ACC112 (cell line): ENCODE data around the gene C1QA.

Experiments
- H2AFZ ChIP-seq: fragments of 200-600 bp; sonication (generic); one replicate; pipeline ENCODE4 v1.6.0; 2017; ENCODE audit warnings: antibody characterized with exemption, low read length; ENCODE audit not compliant: unreplicated experiment
- H3K27ac ChIP-seq: fragments of 200-600 bp; sonication (generic); 2 replicates; pipeline ENCODE4 v1.5.1; 2014; ENCODE audit warnings: low read depth, mild to moderate bottlenecking, antibody characterized with exemption, low read length, moderate library complexity
- H3K27me3 ChIP-seq: fragments of 200-600 bp; sonication (generic); 2 replicates; pipeline ENCODE4 v1.6.1; 2014; ENCODE audit warnings: mild to moderate bottlenecking, antibody characterized with exemption, low read length, moderate library complexity, mixed read lengths; ENCODE audit not compliant: insufficient read depth
- H3K36me3 ChIP-seq: fragments of 200-600 bp; sonication (generic); 2 replicates; pipeline ENCODE4 v1.6.1; 2016; ENCODE audit warnings: mild to moderate bottlenecking, antibody characterized with exemption, low read length, moderate library complexity, mixed read lengths; ENCODE audit not compliant: insufficient read depth
- H3K4me1 ChIP-seq: fragments of 200-600 bp; sonication (generic); one replicate; pipeline ENCODE4 v1.6.1; 2016; ENCODE audit warnings: low read length, mixed read lengths; ENCODE audit not compliant: insufficient read depth, unreplicated experiment, control insufficient read depth
- H3K4me3 ChIP-seq: fragments of 200-600 bp; sonication (generic); 2 replicates; pipeline ENCODE4 v1.5.1; 2014; ENCODE audit warnings: mild to moderate bottlenecking, low read depth, low read length
- H3K79me2 ChIP-seq: fragments of 200-600 bp; sonication (generic); one replicate; pipeline ENCODE4 v1.6.0; 2016; ENCODE audit warnings: low read length; ENCODE audit not compliant: control insufficient read depth, unreplicated experiment, insufficient read depth

The C1QA gene

DNA sequence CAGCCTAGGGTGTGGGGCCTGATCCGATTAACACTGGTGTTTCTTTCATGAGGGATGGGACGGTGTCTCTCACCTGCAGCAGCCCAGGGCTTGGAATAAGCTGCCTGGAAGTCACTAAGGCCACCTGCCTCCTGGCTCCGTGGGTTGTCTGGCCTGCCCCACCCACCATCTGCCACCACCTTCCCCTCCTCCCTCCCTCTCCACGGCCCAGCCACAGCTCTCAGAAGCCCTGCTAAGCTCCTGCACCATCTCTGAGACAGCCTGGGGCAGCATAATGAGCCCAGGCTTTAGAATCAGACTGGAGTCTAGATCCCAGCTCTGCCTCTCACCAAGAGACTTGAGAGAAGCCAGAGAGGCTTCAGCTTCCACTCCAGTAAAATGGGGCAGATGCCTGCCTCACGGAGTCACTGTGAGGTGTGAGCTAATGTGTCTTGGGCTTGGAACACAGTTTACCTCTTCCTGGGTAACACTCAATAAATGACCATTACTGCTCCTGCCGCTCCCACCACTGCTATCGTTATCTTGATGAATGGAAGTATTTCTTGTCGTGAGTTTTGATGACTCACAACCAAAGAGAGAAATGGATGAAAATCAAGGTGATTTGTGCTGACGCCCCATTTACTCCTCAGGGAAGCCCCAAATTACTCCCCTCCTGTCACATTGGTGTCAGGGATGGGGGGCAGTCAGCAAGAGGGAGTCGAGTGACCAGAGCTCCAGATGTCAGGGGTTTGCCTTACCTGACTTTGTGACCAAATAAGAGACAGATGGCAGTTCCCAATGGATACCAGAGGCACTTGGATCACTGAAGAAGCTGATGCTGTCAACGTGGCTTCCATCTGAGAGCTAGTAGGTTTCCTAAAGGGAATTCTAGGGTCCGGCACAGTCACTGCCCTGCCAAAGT lies 23.5 kb upstream of the C1QA start:
- no peak overlapping the region for H3K4me3 ChIP-seq
- no peaks in the 10 kb centered on the region for H3K4me1 ChIP-seq
- no peak overlapping the region for H2AFZ ChIP-seq
- peaks cover 84% of the 10 kb centered on the region for H3K27me3 ChIP-seq
- H3K79me2 ChIP-seq: no peaks in the 10 kb centered on the region
- H3K27ac ChIP-seq: no peak overlapping the region
- H3K36me3 ChIP-seq: no peaks in the 10 kb centered on the region

DNA sequence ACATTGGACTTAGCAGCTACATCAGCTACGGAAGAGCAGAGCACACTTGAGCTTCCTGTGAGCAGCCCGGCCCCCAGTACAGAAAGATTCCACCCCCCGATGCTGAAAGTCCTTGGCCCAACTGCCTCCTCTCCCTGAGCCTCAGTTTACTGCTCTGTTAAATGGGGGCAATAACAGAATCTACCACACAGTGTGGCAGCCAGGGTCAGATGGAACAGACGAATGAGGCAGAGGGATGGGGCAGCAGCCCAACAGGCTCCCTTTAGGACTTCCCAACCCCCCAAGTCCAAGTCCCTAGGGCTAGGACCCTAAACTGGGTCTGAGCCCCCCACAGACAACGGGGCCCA lies 22.9 kb upstream of the C1QA start:
- peaks cover 84% of the 10 kb centered on the region for H3K27me3 ChIP-seq

DNA sequence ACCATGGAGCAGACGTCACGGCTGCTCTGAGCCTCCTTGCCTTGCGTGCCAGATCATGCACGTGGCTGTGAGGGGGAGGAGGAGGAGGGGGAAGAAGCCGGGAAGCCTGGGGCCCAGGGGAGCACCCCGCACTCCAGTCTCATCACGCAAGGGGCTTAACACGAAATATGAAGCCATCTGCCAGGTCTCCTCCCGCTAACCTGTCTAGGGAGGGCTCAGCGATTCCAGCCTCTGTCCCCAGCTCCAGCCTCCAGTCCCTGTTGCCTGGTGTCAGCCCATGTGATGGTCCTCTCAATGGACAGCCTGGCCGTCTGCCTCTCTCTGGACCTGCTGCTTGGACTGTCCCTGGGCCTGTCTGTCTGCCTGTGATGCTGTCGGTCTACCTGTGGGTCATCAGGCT lies 22.5 kb upstream of the C1QA start:
- Histone ChIP-seq H3K79me2 (no peaks in the 10 kb centered on the region), H3K36me3 (no peaks in the 10 kb centered on the region), H3K4me1 (no peaks in the 10 kb centered on the region), H2AFZ (no peak overlapping the region), H3K27ac (no peak overlapping the region), H3K4me3 (no peak overlapping the region), H3K27me3 (peaks cover 85% of the 10 kb centered on the region)

More for the DNA sequence above, 22.9 kb upstream of the C1QA start:
- H3K36me3 ChIP-seq: no peaks in the 10 kb centered on the region
- H3K4me1 ChIP-seq: no peaks in the 10 kb centered on the region
- H3K27ac ChIP-seq: no peak overlapping the region
- no peak overlapping the region for H2AFZ ChIP-seq
- no peak overlapping the region for H3K4me3 ChIP-seq
- H3K79me2 ChIP-seq: no peaks in the 10 kb centered on the region

DNA sequence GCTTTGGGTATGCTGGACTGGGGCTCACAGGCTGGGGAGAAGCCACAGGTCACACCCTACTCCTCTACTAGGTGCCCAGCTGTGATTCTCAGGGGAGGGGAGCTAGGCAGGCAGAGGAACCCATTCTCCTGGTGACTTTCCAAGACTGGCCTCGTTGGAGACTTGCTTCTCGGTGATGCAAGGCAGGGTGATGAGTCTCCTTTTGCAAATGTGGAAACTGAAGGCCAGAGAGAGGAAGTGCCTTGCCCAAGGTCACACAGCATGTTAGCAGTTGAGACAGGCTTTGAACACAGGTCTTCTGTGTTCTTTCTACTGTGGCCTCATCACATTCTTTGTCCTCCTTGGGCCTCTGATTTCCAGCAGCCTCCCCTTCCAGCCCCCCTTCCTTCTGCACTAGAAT lies 20.5 kb upstream of the C1QA start:
- H3K79me2 ChIP-seq: no peaks in the 10 kb centered on the region
- H3K27me3 ChIP-seq: peaks cover 90% of the 10 kb centered on the region
- no peaks in the 10 kb centered on the region for H3K36me3 ChIP-seq
- H3K27ac ChIP-seq: no peak overlapping the region
- no peaks in the 10 kb centered on the region for H3K4me1 ChIP-seq
- H3K4me3 ChIP-seq: no peak overlapping the region
- no peak overlapping the region for H2AFZ ChIP-seq

DNA sequence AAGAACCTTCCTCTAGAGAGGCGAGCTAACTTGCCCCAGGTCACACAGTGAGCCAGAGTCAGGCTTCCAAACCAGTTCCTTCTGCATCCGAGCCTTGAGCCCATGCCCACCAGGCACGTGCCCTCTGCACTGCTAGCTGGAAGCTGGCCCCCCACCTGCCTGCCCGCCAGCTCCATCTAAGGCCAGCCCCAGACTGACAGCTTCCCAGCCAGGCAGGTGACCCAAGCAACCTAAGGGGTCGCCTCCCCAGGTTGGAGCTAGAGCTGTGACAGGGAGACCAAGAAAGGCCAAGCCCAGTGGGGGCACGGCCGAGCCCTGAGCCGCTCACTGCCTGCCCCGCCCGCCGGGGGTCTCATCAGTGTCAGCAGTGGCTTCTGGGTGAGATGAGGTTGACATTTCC lies 19.9 kb upstream of the C1QA start:
- Histone ChIP-seq H3K4me3 (no peak overlapping the region), H3K27me3 (peaks cover 89% of the 10 kb centered on the region), H3K79me2 (no peaks in the 10 kb centered on the region), H3K36me3 (no peaks in the 10 kb centered on the region), H3K4me1 (no peaks in the 10 kb centered on the region), H2AFZ (no peak overlapping the region), H3K27ac (no peak overlapping the region)

DNA sequence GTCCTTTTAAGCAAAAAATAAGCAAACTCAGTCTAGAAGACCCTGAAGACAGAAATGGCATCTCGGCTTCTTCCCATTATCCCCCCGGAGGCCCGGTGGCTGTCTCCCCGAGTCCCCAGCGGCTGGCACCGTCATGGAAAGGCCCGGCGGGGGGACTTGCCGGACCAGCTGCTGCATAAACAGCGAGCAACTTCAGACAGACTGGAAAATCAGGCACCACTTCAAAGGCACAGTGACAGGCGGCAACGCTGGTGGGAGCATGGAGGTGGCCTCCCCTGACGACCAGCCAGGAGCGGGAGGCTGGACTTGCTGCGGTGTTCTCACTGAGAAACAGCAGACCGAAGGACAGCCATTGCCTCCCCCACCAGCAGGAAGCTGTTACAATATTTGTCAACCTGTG lies 18.4 kb upstream of the C1QA start:
- no peak overlapping the region for H3K27ac ChIP-seq
- H3K79me2 ChIP-seq: no peaks in the 10 kb centered on the region
- no peak overlapping the region for H3K4me3 ChIP-seq
- H3K4me1 ChIP-seq: no peaks in the 10 kb centered on the region
- H2AFZ ChIP-seq: no peak overlapping the region
- peaks cover 89% of the 10 kb centered on the region for H3K27me3 ChIP-seq
- no peaks in the 10 kb centered on the region for H3K36me3 ChIP-seq

DNA sequence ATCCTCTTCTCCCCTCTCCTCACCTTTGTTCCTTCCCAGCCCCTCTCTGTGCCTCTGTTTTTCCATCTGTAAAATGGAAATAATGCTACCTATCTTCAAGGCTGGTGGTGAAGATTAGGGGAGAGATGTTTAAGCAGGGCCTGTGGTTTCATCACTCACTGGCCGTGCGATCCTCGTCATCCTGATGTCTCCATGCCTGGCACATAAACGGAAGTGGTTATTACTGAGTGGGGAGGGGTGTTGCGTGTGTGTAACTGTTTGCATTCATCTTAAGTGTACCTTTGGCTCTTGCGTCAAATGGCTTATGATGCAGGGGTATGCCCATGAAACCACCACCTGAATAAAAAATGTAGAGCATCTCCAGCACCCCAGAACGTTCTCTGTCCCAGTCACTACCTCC lies 17.2 kb upstream of the C1QA start:
- Histone ChIP-seq H3K79me2 (no peaks in the 10 kb centered on the region), H3K36me3 (no peaks in the 10 kb centered on the region), H3K27ac (no peak overlapping the region), H3K4me3 (no peak overlapping the region), H3K4me1 (no peaks in the 10 kb centered on the region), H2AFZ (no peak overlapping the region), H3K27me3 (peaks cover 83% of the 10 kb centered on the region)

DNA sequence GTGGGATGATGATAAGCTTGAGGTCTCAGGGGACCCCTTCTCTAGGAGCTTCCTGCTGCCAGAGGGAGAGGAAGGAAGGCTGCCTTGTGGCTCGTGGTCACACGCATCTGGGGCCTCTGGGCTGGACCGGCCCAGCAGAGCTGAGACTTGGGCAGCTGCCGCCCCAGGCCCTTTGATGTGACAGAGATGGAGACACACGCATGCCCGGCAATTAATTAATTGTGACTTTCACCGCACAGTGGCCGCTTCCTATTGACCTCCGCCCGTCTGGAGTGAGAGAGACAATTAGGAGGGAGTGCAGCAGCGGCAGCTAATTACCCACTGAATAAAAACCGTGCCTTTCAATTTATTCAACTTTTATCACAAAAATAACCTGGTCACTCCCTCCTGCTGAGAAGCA lies 16.6 kb upstream of the C1QA start:
- H3K4me1 ChIP-seq: no peaks in the 10 kb centered on the region
- H3K36me3 ChIP-seq: no peaks in the 10 kb centered on the region
- no peak overlapping the region for H3K4me3 ChIP-seq
- no peaks in the 10 kb centered on the region for H3K79me2 ChIP-seq
- no peak overlapping the region for H2AFZ ChIP-seq
- peaks cover 83% of the 10 kb centered on the region for H3K27me3 ChIP-seq
- H3K27ac ChIP-seq: no peak overlapping the region

DNA sequence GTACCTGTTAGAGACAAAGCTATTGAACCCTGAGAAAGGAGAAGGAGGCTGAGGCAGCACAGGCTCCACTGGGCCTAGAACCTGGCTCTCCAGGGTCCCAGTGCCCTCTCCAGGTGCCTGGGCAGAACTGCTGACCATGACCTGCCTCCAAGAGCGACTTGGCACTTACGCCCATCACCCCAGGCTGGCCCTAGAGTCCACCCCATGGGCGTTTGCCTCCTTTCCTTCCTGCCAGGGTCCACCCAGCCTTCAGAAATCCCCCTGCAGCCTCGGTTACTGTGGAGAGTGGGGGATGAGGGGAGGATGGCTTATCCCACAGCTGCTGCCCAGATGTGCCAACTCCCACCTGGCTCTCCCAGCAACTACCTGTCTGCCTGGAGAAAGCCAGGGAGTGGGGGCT lies 14.7 kb upstream of the C1QA start:
- Histone ChIP-seq H3K27ac (no peak overlapping the region), H3K27me3 (peaks cover 83% of the 10 kb centered on the region), H2AFZ (no peak overlapping the region), H3K4me1 (no peaks in the 10 kb centered on the region), H3K36me3 (no peaks in the 10 kb centered on the region), H3K4me3 (no peak overlapping the region), H3K79me2 (no peaks in the 10 kb centered on the region)

DNA sequence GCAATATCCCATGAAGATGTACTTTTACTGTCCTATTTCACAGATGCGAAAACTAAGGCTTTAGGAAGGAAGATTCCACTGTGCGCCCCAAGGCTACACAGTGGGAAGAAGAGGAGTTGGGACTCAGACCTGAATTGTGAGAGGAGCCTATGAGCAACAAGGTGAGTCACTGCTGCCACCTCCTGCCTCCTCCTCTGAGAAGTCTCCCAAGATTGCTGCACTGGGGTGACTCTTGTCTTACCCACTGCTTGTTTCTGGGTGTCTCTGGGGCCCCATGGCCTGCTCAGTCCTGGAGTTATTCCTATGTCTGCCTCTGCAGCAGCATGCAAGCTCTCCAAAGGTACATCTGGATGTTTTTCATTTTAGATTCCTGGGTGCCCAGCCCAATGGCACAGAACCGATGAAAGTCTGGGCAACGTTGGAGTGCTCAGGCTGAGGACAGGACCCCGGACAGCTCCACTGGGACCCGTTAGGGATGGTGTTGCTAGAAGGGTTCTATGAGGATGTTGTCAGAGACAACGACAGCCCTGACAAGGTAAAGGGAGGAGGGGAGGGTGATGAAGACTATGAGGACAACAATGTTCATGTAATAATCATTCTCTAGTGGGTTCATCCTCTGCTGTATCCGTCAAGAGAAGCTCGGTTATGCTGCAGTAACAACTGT lies 11.0 kb upstream of the C1QA start:
- Histone ChIP-seq H3K79me2 (no peaks in the 10 kb centered on the region), H3K27me3 (peaks cover 81% of the 10 kb centered on the region), H3K4me3 (no peak overlapping the region), H3K27ac (no peak overlapping the region), H3K4me1 (no peaks in the 10 kb centered on the region), H2AFZ (no peak overlapping the region), H3K36me3 (no peaks in the 10 kb centered on the region)
